GM21737 (cell line): ENCODE measurements around the gene DUSP22.

Experiments
- ATAC-seq: cut with Tn5 transposase; IDR thresholded peaks from one replicate; pipeline ENCODE4 v1.9.1; 2021; ENCODE audit warnings: mild to moderate bottlenecking, moderate library complexity; ENCODE audit not compliant: unreplicated experiment

DUSP22 gene

GRCh38 chr6:391559-392440 lies 99.5 kb downstream of the DUSP22 start, which contains the start of gene IRF4:
IRF4 (plus strand) TSS chr6:391752; CDS start chr6:393153, 1,401 bp downstream.
- ATAC-seq = peak; percentile 44

DNA sequence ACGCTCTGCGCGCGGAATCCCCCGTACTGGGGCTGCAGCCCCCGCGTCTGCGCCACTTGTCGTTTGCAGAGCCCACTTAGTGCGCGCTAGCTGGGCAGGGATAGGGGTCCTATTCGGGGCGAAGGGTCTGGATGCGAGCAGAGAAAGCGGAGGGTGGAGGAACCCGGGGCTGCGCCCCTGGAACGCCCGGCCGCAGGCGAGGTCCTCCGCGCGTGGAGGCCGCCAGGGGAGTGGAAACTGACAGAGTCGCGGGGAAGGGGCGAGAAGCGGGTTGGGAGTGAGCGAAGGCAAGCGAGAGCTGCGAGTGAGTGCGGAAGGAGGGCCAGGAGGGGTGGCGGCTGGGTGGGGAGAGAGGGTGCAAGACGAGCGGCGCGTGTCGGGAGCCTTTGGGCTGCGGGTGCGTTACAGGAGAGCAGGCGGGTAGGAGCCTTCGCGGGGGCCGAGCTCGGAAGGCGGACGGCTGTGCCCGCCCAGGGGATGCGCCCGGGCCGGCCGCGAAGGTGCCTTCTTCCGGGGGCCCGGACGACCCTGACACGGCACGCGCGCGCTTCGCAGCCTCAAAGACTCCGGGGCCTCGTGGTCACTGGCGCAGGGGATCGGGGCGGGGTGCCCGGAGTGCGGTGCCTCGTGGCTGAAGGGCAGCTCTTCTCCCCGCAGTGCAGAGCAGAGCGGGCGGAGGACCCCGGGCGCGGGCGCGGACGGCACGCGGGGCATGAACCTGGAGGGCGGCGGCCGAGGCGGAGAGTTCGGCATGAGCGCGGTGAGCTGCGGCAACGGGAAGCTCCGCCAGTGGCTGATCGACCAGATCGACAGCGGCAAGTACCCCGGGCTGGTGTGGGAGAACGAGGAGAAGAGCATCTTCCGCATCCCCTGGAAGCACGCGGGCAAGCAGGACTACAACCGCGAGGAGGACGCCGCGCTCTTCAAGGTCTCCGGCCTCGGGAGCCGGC lies 100.4 kb downstream of the DUSP22 start:
- no peak for ATAC-seq

GRCh38 chr6:393391-394221 lies 101.3 kb downstream of the DUSP22 start:
- ATAC-seq = no peak

- no peak for ATAC-seq
These were observed 102.5 kb downstream of the DUSP22 start for GRCh38 chr6:394641-395289.

DNA sequence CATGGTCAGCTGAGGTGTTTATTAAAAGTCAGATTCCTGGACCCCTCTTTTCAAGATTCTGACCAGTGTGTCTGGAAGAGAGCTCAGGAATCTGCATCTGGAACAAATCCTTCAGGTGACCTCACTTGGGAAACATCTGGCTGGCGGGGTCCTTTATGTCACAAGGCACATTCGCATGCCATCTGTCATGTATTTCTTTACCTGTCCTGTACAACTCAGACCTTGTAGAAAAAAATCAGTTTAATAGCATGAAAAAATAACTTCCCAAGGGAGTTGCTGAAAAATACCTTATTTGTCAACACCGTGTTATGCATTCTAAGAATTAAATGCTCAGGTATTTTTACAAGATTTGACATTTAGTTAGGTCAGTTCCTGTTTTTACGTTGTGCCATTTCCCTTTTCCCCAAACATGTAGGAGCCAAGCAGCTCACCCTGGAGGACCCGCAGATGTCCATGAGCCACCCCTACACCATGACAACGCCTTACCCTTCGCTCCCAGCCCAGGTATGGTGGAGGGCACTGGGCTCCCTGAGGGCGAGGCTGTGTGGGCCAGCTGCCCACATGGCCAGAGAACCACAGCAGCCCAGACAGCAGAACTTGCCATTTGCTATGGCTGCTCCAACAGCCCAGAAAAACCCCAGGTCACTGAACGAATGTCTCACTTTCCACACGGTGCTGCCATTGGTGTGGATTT lies 103.3 kb downstream of the DUSP22 start:
- no peak for ATAC-seq

DNA sequence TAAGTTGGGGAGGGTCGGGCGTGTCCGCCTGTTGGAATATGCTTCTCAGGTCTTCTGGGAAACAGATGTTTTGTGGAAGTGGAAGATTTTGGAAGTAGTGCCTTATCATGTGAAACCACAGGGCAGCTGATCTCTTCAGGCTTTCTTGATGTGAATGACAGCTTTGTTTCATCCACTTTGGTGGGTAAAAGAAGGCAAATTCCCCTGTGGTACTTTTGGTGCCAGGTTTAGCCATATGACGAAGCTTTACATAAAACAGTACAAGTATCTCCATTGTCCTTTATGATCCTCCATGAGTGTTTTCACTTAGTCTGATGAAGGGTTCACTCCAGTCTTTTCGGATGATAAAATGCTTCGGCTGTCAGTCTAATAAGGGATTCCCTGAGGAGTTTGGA lies 103.8 kb downstream of the DUSP22 start:
- no peak for ATAC-seq

DNA sequence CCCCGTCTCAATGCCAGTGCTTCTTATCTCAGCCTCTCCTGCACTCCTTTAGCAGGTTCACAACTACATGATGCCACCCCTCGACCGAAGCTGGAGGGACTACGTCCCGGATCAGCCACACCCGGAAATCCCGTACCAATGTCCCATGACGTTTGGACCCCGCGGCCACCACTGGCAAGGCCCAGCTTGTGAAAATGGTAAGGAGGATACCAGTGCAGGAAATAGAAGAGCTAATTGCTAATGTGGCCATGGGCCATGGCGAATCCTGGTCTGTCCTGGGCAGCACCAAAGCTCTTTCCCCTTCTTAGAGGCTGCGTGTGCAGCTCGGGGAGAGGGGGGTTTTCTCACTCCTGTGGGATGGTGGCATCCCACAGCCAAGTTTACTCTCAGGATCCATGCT lies 104.8 kb downstream of the DUSP22 start:
- ATAC-seq = no peak

GRCh38 chr6:397604-398003 lies 105.3 kb downstream of the DUSP22 start:
- no peak for ATAC-seq

DNA sequence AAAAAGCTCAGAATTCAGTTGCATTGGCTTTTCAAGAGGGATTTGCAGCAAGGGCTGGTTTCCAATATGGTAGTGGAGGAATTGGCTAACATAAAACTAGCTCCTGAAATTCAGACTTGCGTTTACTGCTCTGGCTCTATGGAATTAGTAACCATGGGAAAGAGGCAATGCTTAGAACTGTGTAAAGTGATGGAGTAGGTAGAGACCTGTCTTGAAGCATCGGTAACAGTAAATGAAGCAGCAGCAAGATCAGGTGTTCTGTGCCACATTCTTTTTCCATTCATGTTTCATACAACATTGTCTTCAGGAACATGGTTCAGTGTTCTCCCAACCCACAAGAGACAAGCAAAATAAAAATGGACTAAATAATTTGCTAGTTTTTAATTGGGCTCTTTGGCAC lies 105.8 kb downstream of the DUSP22 start:
- ATAC-seq = no peak

DNA sequence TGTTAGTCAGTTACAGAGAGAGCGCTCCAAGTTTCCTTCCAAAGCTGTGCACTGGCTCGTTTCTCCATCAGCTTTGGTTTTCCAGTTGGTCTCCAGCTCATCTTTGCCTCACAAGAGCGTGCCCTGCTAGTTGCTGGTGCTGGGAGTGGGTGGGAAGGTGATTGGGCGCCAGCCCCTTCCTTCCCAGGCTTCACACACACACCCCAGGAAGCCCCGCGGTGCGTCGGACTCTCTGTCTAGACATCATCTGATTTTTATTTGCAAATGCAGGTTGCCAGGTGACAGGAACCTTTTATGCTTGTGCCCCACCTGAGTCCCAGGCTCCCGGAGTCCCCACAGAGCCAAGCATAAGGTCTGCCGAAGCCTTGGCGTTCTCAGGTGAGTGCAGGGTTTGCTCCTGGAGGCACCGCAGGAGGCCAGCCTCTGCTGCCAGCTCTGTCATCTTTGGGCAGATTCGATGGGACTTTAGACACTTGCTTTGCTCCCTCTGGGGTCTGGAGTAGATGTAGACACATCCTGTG lies 106.3 kb downstream of the DUSP22 start:
- ATAC-seq = no peak

DNA sequence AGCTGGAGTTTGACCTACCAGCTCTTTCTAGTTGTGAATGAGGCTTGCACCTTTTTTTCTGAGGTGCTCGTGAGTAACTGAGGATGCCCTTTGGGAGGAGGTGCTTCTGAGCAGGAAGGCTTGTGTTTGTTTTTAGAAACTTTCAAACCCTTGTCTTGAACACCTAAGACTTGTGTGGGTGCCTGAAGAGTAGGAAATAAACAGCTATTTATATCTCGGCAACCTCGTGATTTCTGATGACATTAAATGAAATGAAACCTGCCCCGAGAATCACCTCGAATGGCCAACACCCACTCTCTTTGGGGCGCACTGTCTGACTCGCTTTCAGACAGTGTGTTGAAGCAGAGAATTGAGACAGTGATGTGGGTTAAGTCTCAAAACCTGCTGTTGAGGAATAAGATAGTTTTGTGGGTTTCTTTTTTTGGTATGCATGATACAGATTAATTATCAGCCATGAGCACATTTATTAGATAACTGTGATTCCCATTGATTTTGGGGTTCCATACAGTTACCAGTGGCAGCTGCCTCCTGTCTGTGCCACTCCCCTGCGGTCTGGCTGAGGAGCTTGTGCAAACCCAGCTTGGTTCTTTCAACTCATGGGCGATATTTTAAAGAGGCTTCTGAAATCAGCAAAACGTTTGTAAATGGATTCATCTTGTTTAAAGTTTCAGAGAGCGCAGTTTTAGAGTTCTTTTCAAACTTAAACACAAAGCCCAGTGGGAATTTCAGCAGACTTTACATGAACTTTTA lies 107.7 kb downstream of the DUSP22 start:
- ATAC-seq = no peak

GRCh38 chr6:400815-401214 lies 108.5 kb downstream of the DUSP22 start:
- ATAC-seq = no peak
